ENCODE results near the gene ESPN. TPM values are rescaled to one million over a fixed set of nuclear protein-coding genes. Genes with fewer than 3 reads are reported as not detected.
A peak's percentile ranks its signal among the peaks of the same experiment; 100 is the strongest.

ESPN gene
- total and polyA plus RNA-seq, 2 of the 4 experiments (the other 2 are of a cell fraction) = under 0.01 to 0.02 TPM

DNA sequence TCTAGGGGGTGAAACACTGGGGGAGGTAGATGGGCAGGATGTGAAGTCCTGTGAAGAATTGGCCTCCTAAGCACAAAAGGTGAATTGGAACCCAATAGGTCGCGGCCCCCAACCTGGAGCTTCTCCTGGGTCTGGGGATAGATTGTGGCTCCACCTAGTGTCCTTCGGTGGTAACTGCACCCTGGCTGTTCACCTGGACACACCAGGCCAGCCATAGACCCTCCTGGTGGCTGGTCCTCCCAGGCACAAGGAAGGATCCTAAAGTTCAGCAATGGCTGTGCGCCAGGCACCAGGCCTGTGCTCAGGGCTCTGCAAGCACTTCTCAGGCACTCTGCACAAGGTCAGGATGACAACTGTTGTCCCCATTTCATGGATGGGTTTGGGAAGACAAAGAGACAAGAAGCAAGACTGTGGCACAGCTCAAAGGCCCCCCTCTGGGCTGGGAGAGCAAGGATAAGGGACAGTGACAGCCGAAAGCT is 13.5 kb downstream of the ESPN start:
- Histone ChIP-seq H4K20me1 (ENCODE audit: insufficient read depth, low read length) (no peaks in the 10 kb centered on the region; the same call in 1 of the 2 replicates), H3K27ac (ENCODE audit: insufficient read depth, low read length) (no peak overlapping the region), H4K5ac (ENCODE audit: low read depth, low read length) (no peak overlapping the region), H3K79me1 (ENCODE audit: low read depth in 1 of 2, low read length in 2 of 2) (no peaks in the 10 kb centered on the region), H3K14ac (replicated peaks; ENCODE audit: low read depth, low read length) (no peak overlapping the region), H2BK20ac (ENCODE audit: low read depth, low read length) (no peak overlapping the region), H3K4me3 (ENCODE audit: insufficient read depth, low read depth, low read length) (no peak overlapping the region), H3K4me1 (ENCODE audit: control insufficient read depth, insufficient read depth, low read length) (peaks cover 1% of the 10 kb centered on the region; the same call in 1 of the 2 replicates), H3K56ac (ENCODE audit: extremely low read depth, insufficient read depth, low read length) (no peak overlapping the region), H3K23ac (ENCODE audit: low read depth, low read length) (no peak overlapping the region), H3K4ac (ENCODE audit: low read depth, low read length) (no peak overlapping the region), H3K27me3 (ENCODE audit: control insufficient read depth, insufficient read depth, low read length) (peaks cover 42% of the 10 kb centered on the region), H4K8ac (ENCODE audit: low read depth in 2 of 2, low read length in 2 of 2) (no peak overlapping the region), H3K9me1 (ENCODE audit: insufficient read depth, low read length) (no peaks in the 10 kb centered on the region), H2BK120ac (ENCODE audit: low read depth, low read length) (no peak overlapping the region), H4K91ac (ENCODE audit: insufficient read depth, low read depth, low read length) (no peak overlapping the region), H2AFZ (replicated peaks; ENCODE audit: low read length, poor library complexity) (peak overlapping the region; percentile 41), H2BK5ac (ENCODE audit: low read depth, low read length, poor library complexity, severe bottlenecking) (no peak overlapping the region), H3K9ac (ENCODE audit: low read depth, low read length) (no peak overlapping the region), H2BK15ac (ENCODE audit: low read depth, low read length) (no peak overlapping the region), H3K18ac (ENCODE audit: low read depth, low read length) (no peak overlapping the region), H2AK5ac (ENCODE audit: low read depth, low read length) (no peak overlapping the region), H3K9me3 (ENCODE audit: control insufficient read depth, insufficient read depth, low read length) (no peaks in the 10 kb centered on the region), H2AK9ac (replicated peaks; ENCODE audit: low read depth, low read length, poor library complexity) (peak overlapping the region; percentile 72), H3K4me2 (ENCODE audit: low read depth, low read length) (no peak overlapping the region), H3K36me3 (ENCODE audit: control insufficient read depth, insufficient read depth, low read length) (no peaks in the 10 kb centered on the region)
- ATAC-seq (ENCODE audit: low read depth) = peak; percentile 80
- POLR2A ChIA-PET (ENCODE audit: unreplicated experiment) = no interaction called here
- 0% methylated on average over 3 of the region's 5 CpGs; no CpG with 5 or more reads in 1 of the 2 experiments for WGBS, 2 experiments (ENCODE audit: extremely low coverage in 2 of 2, insufficient read length in 1 of 2)
- DNase-seq = peak; percentile 33
- in situ Hi-C loops (cut with MboI; ENCODE audit: low sequenced_read_pairs) = no loop called here
- dilution Hi-C loops (cut with HindIII; ENCODE audit: low sequenced_read_pairs, unreplicated experiment) = no loop called here
- CTCF ChIA-PET = interaction anchor here (1.0 to 2.9 kb wide), 8 partner anchors 11 to 89 kb away, joined by 3 to 13 read pairs (median 4); partner anchors contain the start of gene HES2
- BruUV-seq (replicated peaks) = no TSS peak
- intact Hi-C loops (cut with micrococcal nuclease) = loop anchor here (1.0 to 5.0 kb wide), 3 partner anchors 76 to 192 kb away; no protein-coding TSS in a partner anchor
- TF ChIP-seq RAD21 (IDR thresholded peaks at IDR 0.05; ENCODE audit: low read length) (peak; percentile 59), NFE2L2 (IDR thresholded peaks at IDR 0.05; ENCODE audit: low read depth, low read length) (no peak), CTCF (conservative IDR thresholded peaks at IDR 0.05; ENCODE audit: low read depth, low read length) (peak; percentile 71), SMC3 (IDR thresholded peaks at IDR 0.05; ENCODE audit: low read depth, low read length) (peak; percentile 56)
